PC-3 (cell line): ENCODE measurements around the gene PDF.

ENCODE experiments used
- EZH2 ChIP-seq: fragments of 300-600 bp; sonication (generic); IDR thresholded peaks from one replicate; pipeline ENCODE4 v1.6.1; 2017; ENCODE audit warnings: antibody characterized with exemption, mild to moderate bottlenecking, low read length; ENCODE audit not compliant: unreplicated experiment
- TF ChIP-seq, protein P1 (sequence below): fragments of 300-600 bp; sonication (generic); conservative IDR thresholded peaks from 2 replicates; pipeline ENCODE4 v1.5.1; 2017; ENCODE audit warnings: antibody characterized with exemption, low read depth, mild to moderate bottlenecking, low read length

DNA sequence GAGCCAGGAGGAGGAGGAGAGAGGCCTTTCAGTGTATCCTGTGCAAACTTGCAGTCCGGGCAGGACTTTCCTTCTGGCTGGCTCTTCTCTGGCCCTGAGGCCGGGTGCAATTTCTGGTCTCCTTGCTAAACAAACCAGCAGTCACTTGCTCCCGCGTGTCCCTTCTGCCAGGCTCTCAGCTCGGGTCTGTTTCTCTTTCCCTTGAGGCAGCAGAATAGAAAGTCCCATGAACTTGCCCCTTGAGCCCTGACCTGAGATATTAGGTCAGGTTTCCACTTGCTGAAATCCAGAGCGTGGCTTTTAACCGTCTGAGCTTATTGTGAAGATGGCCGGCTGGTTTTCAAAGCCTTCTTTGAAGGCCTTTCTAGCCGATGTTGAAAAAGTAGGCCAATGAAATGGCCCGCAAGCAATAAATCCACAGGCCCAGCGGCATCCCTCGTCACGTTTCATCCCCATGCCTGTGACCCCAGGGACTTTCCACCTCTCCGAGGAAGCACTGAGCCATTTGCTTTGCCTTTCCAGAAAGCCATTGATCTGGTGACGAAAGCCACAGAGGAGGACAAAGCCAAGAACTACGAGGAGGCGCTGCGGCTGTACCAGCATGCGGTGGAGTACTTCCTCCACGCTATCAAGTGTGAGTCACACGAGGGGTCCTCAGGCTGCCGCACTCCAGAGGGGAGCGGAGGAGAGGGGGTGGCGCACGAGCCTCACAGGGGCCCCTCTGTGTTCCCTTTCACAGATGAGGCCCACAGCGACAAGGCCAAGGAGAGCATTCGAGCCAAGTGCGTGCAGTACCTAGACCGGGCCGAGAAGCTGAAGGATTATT is 14.7 kb downstream of the PDF start:
- TF ChIP-seq EZH2: no peak
- TF ChIP-seq, protein P1, sequence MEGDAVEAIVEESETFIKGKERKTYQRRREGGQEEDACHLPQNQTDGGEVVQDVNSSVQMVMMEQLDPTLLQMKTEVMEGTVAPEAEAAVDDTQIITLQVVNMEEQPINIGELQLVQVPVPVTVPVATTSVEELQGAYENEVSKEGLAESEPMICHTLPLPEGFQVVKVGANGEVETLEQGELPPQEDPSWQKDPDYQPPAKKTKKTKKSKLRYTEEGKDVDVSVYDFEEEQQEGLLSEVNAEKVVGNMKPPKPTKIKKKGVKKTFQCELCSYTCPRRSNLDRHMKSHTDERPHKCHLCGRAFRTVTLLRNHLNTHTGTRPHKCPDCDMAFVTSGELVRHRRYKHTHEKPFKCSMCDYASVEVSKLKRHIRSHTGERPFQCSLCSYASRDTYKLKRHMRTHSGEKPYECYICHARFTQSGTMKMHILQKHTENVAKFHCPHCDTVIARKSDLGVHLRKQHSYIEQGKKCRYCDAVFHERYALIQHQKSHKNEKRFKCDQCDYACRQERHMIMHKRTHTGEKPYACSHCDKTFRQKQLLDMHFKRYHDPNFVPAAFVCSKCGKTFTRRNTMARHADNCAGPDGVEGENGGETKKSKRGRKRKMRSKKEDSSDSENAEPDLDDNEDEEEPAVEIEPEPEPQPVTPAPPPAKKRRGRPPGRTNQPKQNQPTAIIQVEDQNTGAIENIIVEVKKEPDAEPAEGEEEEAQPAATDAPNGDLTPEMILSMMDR: no peak
